GM18507 (cell line): Measurements from ENCODE around the gene MRS2.
A peak's percentile ranks its signal among the peaks of the same experiment; 100 is the strongest.
"Not testable (repeated sequence)": the region's sequence is repeated elsewhere in the genome, so short reads cannot be mapped to it uniquely, and the experiment has no call there.

Source experiments
- DNase-seq: peaks from one replicate; pipeline ENCODE4 v3.0.0; 2011; ENCODE audit warnings: low read depth; ENCODE audit not compliant: insufficient read length; ENCODE audit errors: extremely low spot score
- FAIRE-seq: peaks from 2 replicates; lab custom pipeline; 2011; peaks lifted over from hg19 to GRCh38; lab: Jason Lieb, UNC

Gene MRS2

GRCh38 chr6:24402697-24403500 lies at the start of gene MRS2:
Gene MRS2, plus strand, starts transcription at chr6:24402936. Its CDS starts 111 bp downstream, at chr6:24403047.
- FAIRE-seq = peak; percentile 83
- peak; percentile 80 for DNase-seq

- DNase-seq (no peak), FAIRE-seq (no peak)
Observed at GRCh38 chr6:24353861-24354260, 48.9 kb upstream of the MRS2 start.

- DNase-seq = no peak
Observed at GRCh38 chr6:24355393-24355792, 47.3 kb upstream of the MRS2 start.

GRCh38 chr6:24356310-24356973 lies 46.3 kb upstream of the MRS2 start:
- DNase-seq (no peak), FAIRE-seq (no peak)

More at GRCh38 chr6:24355393-24355792, 47.3 kb upstream of the MRS2 start:
- no peak for FAIRE-seq

GRCh38 chr6:24357336-24358218 lies 45.2 kb upstream of the MRS2 start, which contains the start of gene DCDC2:
Gene DCDC2, minus strand, starts transcription at chr6:24358059. Its CDS starts 309 bp downstream, at chr6:24357750.
- no peak for DNase-seq
- FAIRE-seq = peak; percentile 15

DNA sequence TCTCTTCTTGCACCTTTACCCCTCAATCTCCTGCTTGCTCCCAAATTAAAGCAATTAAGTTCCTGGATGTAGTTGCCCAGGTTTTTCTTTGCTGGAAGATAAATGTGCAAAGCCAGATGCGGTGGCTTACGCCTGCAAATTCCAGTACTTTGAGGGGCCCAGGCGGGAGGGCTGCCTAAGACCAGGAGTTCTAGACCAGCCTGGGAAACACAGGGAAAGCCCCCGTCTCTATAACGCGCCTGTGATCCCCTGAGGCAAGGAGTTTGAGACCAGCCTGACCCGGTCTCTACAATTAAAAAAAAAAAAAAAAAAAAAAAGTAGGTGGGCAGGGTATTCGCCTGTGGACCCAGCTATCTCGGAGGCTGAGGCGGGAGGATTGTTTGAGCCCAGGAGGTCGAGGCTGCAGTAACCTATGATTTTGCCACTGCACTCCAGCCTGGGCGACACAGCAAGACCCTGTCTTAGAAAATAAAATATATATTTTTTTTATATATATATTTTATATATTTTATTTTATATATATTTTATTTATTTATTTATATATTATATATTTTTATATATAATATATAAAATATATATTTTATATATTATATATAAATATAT lies 44.4 kb upstream of the MRS2 start:
- FAIRE-seq = no peak

GRCh38 chr6:24359640-24360454 lies 42.9 kb upstream of the MRS2 start:
- DNase-seq (peak; percentile 40), FAIRE-seq (peak; percentile 71)

More for the DNA sequence above, 44.4 kb upstream of the MRS2 start:
- no peak for DNase-seq

GRCh38 chr6:24362363-24362762 lies 40.4 kb upstream of the MRS2 start:
- not testable (repeated sequence) for DNase-seq, FAIRE-seq

- DNase-seq, FAIRE-seq: not testable (repeated sequence)
Observed at GRCh38 chr6:24365103-24365633, 37.6 kb upstream of the MRS2 start.

GRCh38 chr6:24374612-24375011 lies 28.1 kb upstream of the MRS2 start:
- DNase-seq = no peak
- FAIRE-seq = no peak

GRCh38 chr6:24376871-24377270 lies 25.9 kb upstream of the MRS2 start:
- no peak for DNase-seq
- no peak for FAIRE-seq

- no peak for DNase-seq
- FAIRE-seq = peak; percentile 45
Observed at GRCh38 chr6:24378473-24379097, 24.2 kb upstream of the MRS2 start.

DNA sequence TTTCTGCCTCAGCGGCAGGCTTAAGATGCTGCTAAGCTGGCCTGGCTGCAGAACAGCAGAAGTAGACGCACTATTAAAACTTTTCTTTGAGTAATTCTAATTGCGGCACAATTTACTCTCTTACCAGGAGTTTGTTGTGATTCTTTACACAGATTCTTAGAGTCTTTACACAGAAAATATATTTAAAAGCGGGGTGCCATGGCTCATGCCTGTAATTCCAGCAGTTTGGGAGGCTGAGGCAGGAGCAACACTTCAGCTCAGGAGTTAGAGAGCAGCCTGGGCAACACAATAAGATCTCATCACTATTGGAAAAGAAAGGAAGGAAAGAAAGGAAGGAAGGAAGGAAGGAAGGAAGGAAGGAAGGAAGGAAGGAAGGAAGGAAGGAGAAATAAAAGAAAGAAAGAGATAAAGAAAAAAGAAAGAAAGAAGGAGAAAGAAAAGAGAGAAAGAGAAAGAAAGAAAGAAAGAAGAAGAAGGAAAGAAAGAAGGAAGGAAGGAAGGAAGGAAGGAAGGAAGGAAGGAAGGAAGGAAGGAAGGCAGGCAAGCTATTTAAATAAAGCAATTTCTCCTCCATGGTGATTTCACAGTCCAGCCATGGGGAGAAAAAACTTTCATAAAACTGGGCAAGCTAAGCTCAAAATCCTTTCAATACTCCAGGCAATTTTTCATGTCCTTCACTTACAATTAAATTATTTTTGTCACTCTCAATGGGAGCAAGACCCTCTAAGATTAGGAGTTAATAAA lies 21.1 kb upstream of the MRS2 start:
- DNase-seq (no peak), FAIRE-seq (no peak)

DNA sequence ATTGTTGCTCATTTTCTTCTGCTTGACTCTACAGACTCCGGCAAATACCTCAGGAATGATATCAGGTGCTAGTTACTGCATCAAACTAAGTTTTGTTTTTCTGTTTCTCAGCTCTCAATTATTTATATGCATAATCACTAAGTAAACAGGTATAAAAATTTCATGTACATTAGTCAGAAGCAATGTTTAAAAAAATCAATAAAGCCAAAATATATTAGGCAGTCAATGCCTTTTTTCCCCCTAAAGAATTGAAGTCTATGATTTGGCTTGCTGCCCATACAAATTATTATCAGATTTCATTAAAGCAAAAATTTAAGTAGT lies 20.6 kb upstream of the MRS2 start:
- no peak for FAIRE-seq

DNA sequence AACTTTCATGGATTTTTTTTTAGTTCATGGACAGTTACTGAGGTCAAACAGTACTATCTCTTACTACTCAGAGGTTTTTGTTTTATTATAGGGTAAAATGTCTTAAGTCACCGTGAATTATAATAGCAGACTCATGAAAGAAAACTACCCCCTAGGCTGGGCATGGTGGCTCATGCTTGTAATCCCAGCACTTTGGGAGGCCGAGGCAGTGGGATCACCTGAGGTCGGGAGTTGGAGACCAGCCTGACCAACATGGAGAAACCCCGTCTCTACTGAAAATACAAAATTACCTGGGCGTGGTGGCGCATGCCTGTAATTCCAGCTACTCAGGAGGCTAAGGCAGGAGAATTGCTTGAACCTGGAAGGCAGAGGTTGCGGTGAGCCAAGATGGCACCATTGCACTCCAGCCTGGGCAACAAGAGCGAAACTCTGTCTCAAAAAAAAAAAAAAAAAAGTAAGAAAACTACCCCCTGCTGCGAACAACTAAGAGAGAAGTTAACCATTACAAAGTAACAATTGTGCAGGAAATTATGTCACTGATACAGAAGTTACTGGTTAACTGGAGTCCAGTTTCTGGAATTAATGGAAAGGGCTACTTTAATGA lies 19.7 kb upstream of the MRS2 start:
- not testable (repeated sequence) for FAIRE-seq, DNase-seq

More for the DNA sequence above, 20.6 kb upstream of the MRS2 start:
- no peak for DNase-seq

DNA sequence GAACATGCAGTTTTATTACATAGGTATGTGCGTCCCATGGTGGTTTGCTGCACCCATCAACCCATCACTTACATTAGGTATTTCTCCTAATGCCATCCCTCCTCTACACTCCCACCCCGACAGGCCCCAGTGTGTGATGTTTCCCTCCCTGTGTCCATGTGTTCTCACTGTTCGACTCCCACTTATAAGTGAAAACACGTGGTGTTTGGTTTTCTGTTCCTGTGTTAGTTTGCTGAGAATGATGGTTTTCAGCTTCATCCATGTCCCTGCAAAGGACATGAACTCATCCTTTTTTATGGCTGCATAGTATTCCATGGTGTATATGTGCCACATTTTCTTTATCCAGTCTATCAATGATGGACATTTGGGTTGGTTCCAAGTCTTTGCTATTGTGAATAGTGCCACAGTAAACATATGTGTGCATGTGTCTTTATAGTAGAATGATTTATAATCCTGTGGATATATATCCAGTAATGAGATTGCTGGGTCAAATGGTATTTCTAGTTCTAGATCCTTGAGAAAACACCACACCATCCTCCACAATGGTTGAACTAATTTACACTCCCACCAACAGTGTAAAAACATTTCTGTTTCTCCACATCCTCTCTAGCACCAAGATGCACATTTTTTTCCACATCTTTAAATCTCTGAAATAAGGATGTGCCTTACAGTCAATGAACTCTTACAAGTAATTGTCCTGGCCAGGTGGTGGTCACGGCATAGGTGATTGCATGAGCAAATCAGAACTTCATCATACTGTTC lies 18.2 kb upstream of the MRS2 start:
- DNase-seq, FAIRE-seq: not testable (repeated sequence)
